ENCODE measurements around the gene HEPACAM. TPM values are rescaled to one million over a fixed set of nuclear protein-coding genes. Genes with fewer than 3 reads are reported as not detected.

HEPACAM gene
- total and polyA plus RNA-seq, 7 experiments from 2014 or later, result not detected

DNA sequence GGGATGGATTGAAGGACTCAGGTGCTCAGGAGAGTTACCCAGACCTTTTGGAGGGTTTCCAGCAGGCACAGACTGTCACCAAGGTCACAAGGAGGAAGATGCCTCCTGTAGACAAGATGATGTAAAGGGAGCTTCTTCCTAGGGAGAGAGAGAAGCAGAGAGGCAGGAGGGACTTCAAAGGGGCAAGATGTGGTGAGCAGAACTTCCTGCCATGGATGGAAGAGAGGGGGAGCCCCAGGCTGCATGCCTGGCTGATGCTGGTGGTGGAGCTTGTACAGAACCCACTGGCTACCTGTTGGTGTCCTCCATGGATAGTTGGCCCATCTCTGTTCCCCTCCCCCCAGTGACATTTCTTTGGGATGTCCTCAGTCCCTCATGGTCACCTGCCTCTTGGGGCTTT, 12.6 kb downstream of the HEPACAM start:
- peak overlapping the region in 5 of 9 donors; percentile 2 to 41 (median 19) for H3K27ac Mint-ChIP-seq
- H3K36me3 Mint-ChIP-seq, result peaks cover 0 to 1% (median 0%) of the 10 kb centered on the region in 5 donors
- Histone ChIP-seq H3K4me3 (ENCODE audit: low read length) (no peak overlapping the region), H3K4me1 (ENCODE audit: control insufficient read depth in 2 of 2, insufficient read depth in 2 of 2, low read length in 2 of 2) (peaks cover 0 to 21% of the 10 kb centered on the region in 2 donors), H3K27me3 (ENCODE audit: control insufficient read depth in 2 of 2, insufficient read depth in 2 of 2, low read length in 2 of 2) (no peaks in the 10 kb centered on the region), H3K27ac (ENCODE audit: low read depth, low read length) (no peak overlapping the region), H3K9me3 (ENCODE audit: control insufficient read depth in 2 of 3, low read length in 3 of 3) (no peaks in the 10 kb centered on the region), H3K36me3 (ENCODE audit: control insufficient read depth in 2 of 3, insufficient read depth in 3 of 3, low read length in 3 of 3) (no peaks in the 10 kb centered on the region)
- peaks cover 0 to 12% (median 0%) of the 10 kb centered on the region in 5 donors for H3K27me3 Mint-ChIP-seq
- DNase-seq (peak in 7 of 9 donors; percentile 22 to 40 (median 35)), ATAC-seq (peak; percentile 33)
- ChIA-PET CTCF (interaction anchor here (0.6 to 1.4 kb wide), 4 partner anchors 36 to 217 kb away, joined by 3 to 5 read pairs (median 4); no protein-coding TSS in a partner anchor), POLR2A (interaction anchor here (0.7 to 6.2 kb wide), 4 partner anchors 26 to 301 kb away, joined by 3 to 45 read pairs (median 18); partner anchors contain the start of genes CCDC15 and TBRG1)
- peaks cover 8 to 45% (median 40%) of the 10 kb centered on the region in 7 donors for H3K4me1 Mint-ChIP-seq
- H3K9me3 Mint-ChIP-seq, result peaks cover 0 to 2% (median 0%) of the 10 kb centered on the region in 11 donors
- peak overlapping the region in 9 of 10 donors; percentile 42 to 81 (median 53) for H3K4me3 Mint-ChIP-seq
- intact Hi-C loops (cut with micrococcal nuclease), result loop anchor here in 1 of 2 donors (5.0 kb wide), 1 partner anchor 46 kb away; no protein-coding TSS in a partner anchor

DNA sequence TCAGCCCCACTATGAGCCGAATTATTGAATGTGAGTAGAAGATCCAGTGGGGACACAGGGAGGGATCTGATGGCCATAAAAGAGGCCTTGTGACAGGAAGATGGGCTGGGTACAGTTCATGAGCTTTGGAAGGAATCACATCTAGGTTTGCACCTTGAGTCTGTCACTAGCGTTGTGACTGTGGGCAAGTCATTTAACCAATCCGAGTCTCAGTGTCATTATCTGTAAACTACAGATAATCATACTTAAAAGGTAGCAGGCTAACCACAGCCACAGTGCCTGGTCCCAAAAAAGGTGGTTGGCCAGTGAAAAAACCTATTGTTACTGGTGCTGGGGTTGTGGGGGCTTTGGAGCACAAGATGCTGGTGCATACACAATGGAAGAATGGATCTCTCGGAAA, 13.0 kb downstream of the HEPACAM start:
- Mint-ChIP-seq H3K27ac (peak overlapping the region in 5 of 9 donors; percentile 2 to 76 (median 41)), H3K36me3 (peaks cover 0 to 1% (median 0%) of the 10 kb centered on the region in 5 donors), H3K27me3 (peaks cover 0 to 12% (median 0%) of the 10 kb centered on the region in 5 donors), H3K9me3 (peaks cover 0 to 2% (median 0%) of the 10 kb centered on the region in 11 donors), H3K4me1 (peaks cover 8 to 46% (median 40%) of the 10 kb centered on the region in 7 donors), H3K4me3 (peak overlapping the region in 8 of 10 donors; percentile 42 to 81 (median 52))
- Histone ChIP-seq H3K4me1 (ENCODE audit: control insufficient read depth in 2 of 2, insufficient read depth in 2 of 2, low read length in 2 of 2) (peaks cover 0 to 21% of the 10 kb centered on the region in 2 donors), H3K27me3 (ENCODE audit: control insufficient read depth in 2 of 2, insufficient read depth in 2 of 2, low read length in 2 of 2) (no peaks in the 10 kb centered on the region), H3K9me3 (ENCODE audit: control insufficient read depth in 2 of 3, low read length in 3 of 3) (no peaks in the 10 kb centered on the region), H3K27ac (ENCODE audit: low read depth, low read length) (no peak overlapping the region), H3K4me3 (ENCODE audit: low read length) (no peak overlapping the region), H3K36me3 (ENCODE audit: control insufficient read depth in 2 of 3, insufficient read depth in 3 of 3, low read length in 3 of 3) (no peaks in the 10 kb centered on the region)
- no peak for ATAC-seq
- CTCF ChIA-PET, result interaction anchor here (0.6 to 1.4 kb wide), 4 partner anchors 36 to 218 kb away, joined by 3 to 5 read pairs (median 4); no protein-coding TSS in a partner anchor
- no peak for DNase-seq
- intact Hi-C loops (cut with micrococcal nuclease), result loop anchor here in 1 of 2 donors (5.0 kb wide), 1 partner anchor 46 kb away; no protein-coding TSS in a partner anchor
- POLR2A ChIA-PET, result interaction anchor here (0.9 to 6.2 kb wide), 3 partner anchors 27 to 46 kb away, joined by 6 to 45 read pairs (median 29); partner anchors contain the start of gene CCDC15

DNA sequence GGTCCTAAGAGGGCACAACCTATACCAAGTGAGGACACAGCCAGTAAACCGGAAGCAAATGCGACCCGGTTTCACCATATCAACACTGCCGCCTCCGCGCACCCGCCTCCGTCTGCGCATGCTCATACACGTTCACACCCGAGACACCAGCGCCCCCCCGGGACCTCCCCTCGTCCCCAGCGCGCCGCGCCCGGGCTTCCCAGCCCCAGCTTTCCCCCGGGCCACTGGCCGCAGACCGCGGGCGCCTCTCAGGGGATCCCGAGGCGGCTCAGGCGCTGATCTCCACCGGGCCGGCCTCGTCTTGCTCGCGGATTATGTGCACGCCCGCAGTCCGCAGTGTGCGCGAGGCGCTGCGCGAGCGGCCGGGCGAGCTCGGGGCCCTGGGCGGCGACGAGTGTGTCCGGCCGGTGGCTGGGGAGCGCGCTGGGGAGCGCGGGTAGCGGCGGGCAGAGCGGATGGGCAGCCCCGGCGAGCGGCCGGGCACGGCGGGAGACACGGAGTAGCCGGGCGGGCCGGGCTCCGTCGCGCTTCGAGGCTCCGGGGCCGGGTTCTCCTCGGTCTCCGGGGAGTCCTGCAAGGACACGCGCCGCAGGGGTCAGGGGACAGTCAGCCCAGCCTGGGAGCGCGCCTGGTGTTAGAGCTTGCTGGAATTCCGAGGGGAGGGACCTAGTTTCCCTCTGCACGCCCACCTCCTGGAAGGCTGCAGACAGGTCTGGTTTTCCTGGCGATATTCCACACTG, 14.8 kb downstream of the HEPACAM start:
- Mint-ChIP-seq H3K36me3 (peaks cover 0 to 1% (median 0%) of the 10 kb centered on the region in 5 donors), H3K4me1 (peaks cover 8 to 46% (median 40%) of the 10 kb centered on the region in 7 donors), H3K4me3 (peak overlapping the region; percentile 65 to 85 (median 80)), H3K27me3 (peaks cover 0 to 12% (median 0%) of the 10 kb centered on the region in 5 donors), H3K27ac (peak overlapping the region in 8 of 9 donors; percentile 32 to 85 (median 62)), H3K9me3 (peaks cover 0 to 2% (median 0%) of the 10 kb centered on the region in 11 donors)
- intact Hi-C loops (cut with micrococcal nuclease), result loop anchor here (1.0 to 5.0 kb wide), 6 partner anchors 33 to 248 kb away; partner anchors contain the start of genes CCDC15 (in 2 of the 2), SIAE (in 1 of the 2), SPA17 (in 1 of the 2) and TMEM218 (in 1 of the 2)
- ATAC-seq (peak; percentile 81), DNase-seq (peak; percentile 61 to 86 (median 78))
- no peaks in the 10 kb centered on the region for H3K9me3 ChIP-seq (ENCODE audit: control insufficient read depth in 2 of 3, low read length in 3 of 3)
- ChIA-PET POLR2A (interaction anchor here (0.5 to 6.2 kb wide), 7 partner anchors 9 to 298 kb away, joined by 3 to 45 read pairs (median 5); partner anchors contain the start of genes CCDC15 and TMEM218), CTCF (interaction anchor here (2.0 kb wide), 1 partner anchor 33 kb away, joined by 6 read pairs; the partner anchor contains the start of gene CCDC15)
- H3K4me1 ChIP-seq (ENCODE audit: control insufficient read depth in 2 of 2, insufficient read depth in 2 of 2, low read length in 2 of 2), result peaks cover 0 to 21% of the 10 kb centered on the region in 2 donors
- H3K27me3 ChIP-seq (ENCODE audit: control insufficient read depth in 2 of 2, insufficient read depth in 2 of 2, low read length in 2 of 2), result no peaks in the 10 kb centered on the region
- H3K4me3 ChIP-seq (ENCODE audit: low read length), result peak overlapping the region; percentile 46
- no peaks in the 10 kb centered on the region for H3K36me3 ChIP-seq (ENCODE audit: control insufficient read depth in 2 of 3, insufficient read depth in 3 of 3, low read length in 3 of 3)
- peak overlapping the region; percentile 47 for H3K27ac ChIP-seq (ENCODE audit: low read depth, low read length)

DNA sequence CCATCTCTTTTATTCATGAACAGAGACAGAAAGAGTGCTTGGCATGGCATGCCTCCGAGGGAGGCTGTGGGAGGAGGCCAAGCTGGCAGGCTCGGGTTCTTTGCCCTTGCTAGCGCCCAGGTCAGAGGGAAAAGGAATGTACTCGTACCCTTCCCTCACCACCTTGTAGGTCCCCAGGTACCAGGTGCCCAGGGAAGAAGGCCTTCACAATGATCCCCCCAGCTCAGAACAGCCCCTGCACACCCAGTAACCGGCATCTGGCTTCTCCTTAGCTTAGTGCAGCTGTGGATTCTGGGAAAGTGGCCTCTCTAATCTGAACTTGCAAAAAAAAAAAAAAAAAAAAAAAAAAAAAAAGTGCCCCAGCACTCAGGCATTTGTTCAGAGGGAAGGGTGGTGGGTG, 15.5 kb downstream of the HEPACAM start:
- peaks cover 8 to 46% (median 40%) of the 10 kb centered on the region in 7 donors for H3K4me1 Mint-ChIP-seq
- ChIA-PET CTCF (interaction anchor here (0.6 to 2.0 kb wide), 6 partner anchors 16 to 222 kb away, joined by 3 to 6 read pairs (median 4); partner anchors contain the start of gene CCDC15), POLR2A (interaction anchor here (0.5 to 6.2 kb wide), 8 partner anchors 8 to 297 kb away, joined by 3 to 45 read pairs (median 5); partner anchors contain the start of genes CCDC15, MSANTD2 and TMEM218)
- no peak for DNase-seq
- H3K36me3 ChIP-seq (ENCODE audit: control insufficient read depth in 2 of 3, insufficient read depth in 3 of 3, low read length in 3 of 3), result no peaks in the 10 kb centered on the region
- no peaks in the 10 kb centered on the region for H3K27me3 ChIP-seq (ENCODE audit: control insufficient read depth in 2 of 2, insufficient read depth in 2 of 2, low read length in 2 of 2)
- H3K27me3 Mint-ChIP-seq, result peaks cover 0 to 17% (median 0%) of the 10 kb centered on the region in 5 donors
- H3K36me3 Mint-ChIP-seq, result peaks cover 0 to 1% (median 0%) of the 10 kb centered on the region in 5 donors
- intact Hi-C loops (cut with micrococcal nuclease), result loop anchor here (1.0 to 5.0 kb wide), 6 partner anchors 34 to 248 kb away; partner anchors contain the start of genes CCDC15 (in 2 of the 2), SIAE (in 1 of the 2), SPA17 (in 1 of the 2) and TMEM218 (in 1 of the 2)
- peak overlapping the region; percentile 46 for H3K4me3 ChIP-seq (ENCODE audit: low read length)
- H3K9me3 ChIP-seq (ENCODE audit: control insufficient read depth in 2 of 3, low read length in 3 of 3), result no peaks in the 10 kb centered on the region
- no peak overlapping the region for H3K27ac ChIP-seq (ENCODE audit: low read depth, low read length)
- peak overlapping the region in 6 of 9 donors; percentile 32 to 85 (median 68) for H3K27ac Mint-ChIP-seq
- H3K4me1 ChIP-seq (ENCODE audit: control insufficient read depth in 2 of 2, insufficient read depth in 2 of 2, low read length in 2 of 2), result peaks cover 0 to 21% of the 10 kb centered on the region in 2 donors
- H3K9me3 Mint-ChIP-seq, result peaks cover 0 to 2% (median 0%) of the 10 kb centered on the region in 11 donors
- no peak for ATAC-seq
- H3K4me3 Mint-ChIP-seq, result peak overlapping the region; percentile 65 to 85 (median 80)

DNA sequence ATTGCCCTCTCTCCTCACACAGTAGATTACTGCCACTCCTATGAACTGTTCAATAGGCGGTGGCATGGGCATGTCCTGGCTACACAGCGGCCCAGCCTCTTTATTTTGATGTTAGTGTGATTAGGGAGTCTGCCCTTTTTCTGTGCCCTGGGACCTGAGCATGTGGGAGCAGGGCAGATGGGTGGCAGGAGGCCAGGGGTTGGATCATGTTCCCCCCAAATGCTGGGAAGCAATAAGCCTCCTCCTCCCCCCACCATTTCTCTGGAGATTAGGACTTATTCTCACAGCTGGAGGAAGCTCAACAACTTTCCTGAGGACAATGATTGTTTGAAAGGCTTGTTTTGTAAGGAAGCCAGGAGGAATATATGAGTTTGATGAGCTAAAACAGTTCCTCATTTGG, 15.9 kb downstream of the HEPACAM start:
- Mint-ChIP-seq H3K4me1 (peaks cover 8 to 42% (median 38%) of the 10 kb centered on the region in 7 donors), H3K9me3 (peaks cover 0 to 3% (median 0%) of the 10 kb centered on the region in 11 donors), H3K27me3 (peaks cover 0 to 21% (median 0%) of the 10 kb centered on the region in 5 donors), H3K27ac (peak overlapping the region in 2 of 9 donors; percentile 32 to 38), H3K36me3 (peaks cover 0 to 1% (median 0%) of the 10 kb centered on the region in 5 donors), H3K4me3 (peak overlapping the region in 6 of 10 donors; percentile 24 to 81 (median 40))
- ATAC-seq (no peak), DNase-seq (no peak)
- no peaks in the 10 kb centered on the region for H3K36me3 ChIP-seq (ENCODE audit: control insufficient read depth in 2 of 3, insufficient read depth in 3 of 3, low read length in 3 of 3)
- no peaks in the 10 kb centered on the region for H3K27me3 ChIP-seq (ENCODE audit: control insufficient read depth in 2 of 2, insufficient read depth in 2 of 2, low read length in 2 of 2)
- H3K4me1 ChIP-seq (ENCODE audit: control insufficient read depth in 2 of 2, insufficient read depth in 2 of 2, low read length in 2 of 2), result peaks cover 0 to 21% of the 10 kb centered on the region in 2 donors
- ChIA-PET CTCF (interaction anchor here (0.6 to 2.0 kb wide), 6 partner anchors 17 to 223 kb away, joined by 3 to 6 read pairs (median 4); partner anchors contain the start of gene CCDC15), POLR2A (interaction anchor here (0.6 to 6.2 kb wide), 7 partner anchors 8 to 1546 kb away, joined by 3 to 45 read pairs (median 5); partner anchors contain the start of genes CCDC15, MSANTD2 and TMEM218)
- H3K4me3 ChIP-seq (ENCODE audit: low read length), result no peak overlapping the region
- H3K9me3 ChIP-seq (ENCODE audit: control insufficient read depth in 2 of 3, low read length in 3 of 3), result no peaks in the 10 kb centered on the region
- H3K27ac ChIP-seq (ENCODE audit: low read depth, low read length), result no peak overlapping the region
- intact Hi-C loops (cut with micrococcal nuclease), result loop anchor here (1.0 to 5.0 kb wide), 6 partner anchors 34 to 247 kb away; partner anchors contain the start of genes CCDC15 (in 2 of the 2), SIAE (in 1 of the 2), SPA17 (in 1 of the 2) and TMEM218 (in 1 of the 2)

All from naive thymus-derived CD4-positive, alpha-beta T cell (primary cell).